GM21381 (cell line): Measurements from ENCODE around the gene NCK1.
A peak's percentile ranks its signal among the peaks of the same experiment; 100 is the strongest.

Experiments
- ATAC-seq: cut with Tn5 transposase; IDR thresholded peaks from one replicate; pipeline ENCODE4 v1.9.1; 2021; ENCODE audit warnings: mild to moderate bottlenecking, moderate library complexity; ENCODE audit not compliant: unreplicated experiment

NCK1 gene

DNA sequence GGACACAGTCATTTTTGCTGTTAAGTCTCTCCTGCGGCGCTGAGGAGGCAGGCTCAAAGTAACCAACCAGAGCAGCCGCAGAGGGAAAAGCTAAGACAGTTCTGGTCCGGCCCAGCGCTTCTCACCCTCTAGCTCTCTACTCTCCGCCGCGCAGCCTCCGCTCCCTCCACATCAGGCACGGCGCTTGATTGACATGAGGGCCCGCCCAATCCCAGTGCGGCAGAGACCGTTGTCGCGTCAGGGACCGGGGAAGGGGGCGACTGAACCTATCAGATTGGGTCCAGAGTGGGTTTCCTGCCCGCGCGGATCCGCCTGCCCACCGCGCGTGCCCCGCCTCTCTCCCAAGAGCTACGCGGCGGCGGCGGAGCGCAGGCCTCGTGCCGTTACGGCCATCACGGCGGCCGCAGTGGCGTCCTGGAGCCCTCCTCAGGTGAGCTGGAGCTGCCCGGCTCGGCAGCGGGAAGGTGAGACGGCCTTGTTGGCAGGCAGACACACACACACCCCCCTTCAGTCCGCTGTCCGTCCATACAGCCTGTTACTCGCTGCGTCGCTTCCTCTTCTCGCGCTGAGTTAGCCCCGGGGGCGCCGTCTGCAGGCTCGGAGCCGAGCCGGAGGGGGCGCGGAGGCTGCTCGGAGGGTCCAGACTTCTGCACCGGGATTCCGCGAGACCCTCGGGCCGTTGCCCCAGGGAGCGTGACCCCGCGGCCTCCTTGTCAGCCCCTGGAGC is at the start of gene NCK1:
Gene NCK1 (plus strand): TSS at position 319 of the 727 bp plus-strand sequence. CDS start 65,794 bp downstream, outside the sequence.
- ATAC-seq, result peak; percentile 97

DNA sequence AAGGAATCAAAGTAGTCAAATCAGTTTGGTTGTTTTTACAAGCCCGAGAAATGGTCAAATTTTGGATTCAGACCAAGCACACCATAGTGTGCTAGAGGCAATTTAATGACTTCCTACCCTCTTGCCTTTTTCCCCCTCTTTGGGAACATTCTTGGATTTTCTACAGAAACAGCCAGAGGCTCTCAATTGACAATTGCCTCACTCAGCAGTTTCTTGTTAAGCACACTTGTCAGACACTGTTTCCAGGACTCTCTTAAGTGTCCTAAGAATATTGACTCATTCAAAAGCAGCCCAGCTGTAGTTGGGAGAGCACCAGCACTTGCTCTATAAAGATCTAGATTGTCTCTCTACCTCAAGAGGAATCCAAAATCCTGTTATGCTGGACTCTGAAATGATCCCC is 44.6 kb upstream of the NCK1 start:
- ATAC-seq, result no peak

DNA sequence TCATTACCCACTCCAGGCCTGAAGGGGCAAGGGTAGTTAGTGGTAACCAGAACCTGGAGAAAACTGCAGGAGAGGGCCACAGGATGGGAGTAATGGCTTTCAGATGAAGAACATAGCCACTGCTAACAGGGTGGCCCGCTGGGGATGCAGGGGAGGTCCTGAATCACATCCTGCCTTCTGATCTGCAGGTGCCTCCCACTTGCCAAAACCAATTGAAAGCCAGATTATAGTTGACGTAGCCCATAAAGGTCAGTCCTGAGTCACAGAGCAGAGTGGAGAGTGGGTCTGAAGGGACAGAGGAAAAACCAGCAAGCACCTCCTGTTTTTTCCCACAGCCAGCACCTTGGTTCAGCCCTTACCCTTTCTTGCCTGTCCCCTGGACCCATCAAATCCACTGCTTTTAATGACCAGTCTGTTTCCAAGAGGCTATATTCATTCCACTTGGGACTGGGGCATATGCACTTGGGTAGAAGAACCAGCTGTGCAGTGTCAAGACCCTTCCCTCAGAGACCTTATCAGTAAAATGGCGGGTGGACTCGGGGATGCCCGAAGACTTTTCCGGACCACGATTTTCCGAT is 43.7 kb upstream of the NCK1 start:
- no peak for ATAC-seq

DNA sequence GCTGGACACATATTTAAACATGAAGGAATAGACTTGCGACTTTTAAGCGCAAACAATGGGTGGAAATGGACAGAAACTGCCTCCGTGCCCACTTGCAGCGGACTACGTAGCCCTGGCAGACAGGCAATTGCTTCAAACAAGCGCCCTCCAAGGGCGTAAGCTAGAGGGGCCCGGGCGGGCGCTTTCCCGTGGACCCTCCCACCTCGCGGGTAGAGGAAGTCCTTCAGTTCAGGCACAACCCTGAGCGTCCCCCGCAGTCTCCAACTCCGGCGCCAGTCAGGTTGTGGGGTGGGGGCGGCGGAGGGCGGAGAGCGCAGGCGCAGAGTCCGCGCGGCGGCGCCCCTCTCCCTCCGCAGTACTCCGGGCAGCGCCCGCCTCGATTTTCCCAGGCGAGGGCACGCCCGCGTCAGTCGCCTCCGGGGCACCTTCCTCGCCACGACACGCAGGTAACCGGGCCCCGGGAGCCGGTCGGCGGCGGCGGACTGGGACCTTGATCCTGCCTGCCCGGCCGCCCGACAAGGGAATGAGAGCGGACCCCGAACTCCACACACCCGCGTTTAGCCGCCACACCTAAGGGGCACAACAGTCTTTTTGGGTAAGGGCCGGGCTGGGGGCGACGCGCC is 43.1 kb upstream of the NCK1 start, which contains the start of gene SLC35G2:
Gene SLC35G2 (plus strand): TSS at position 358 of the 623 bp plus-strand sequence. CDS start 35,335 bp downstream, outside the sequence.
- no peak for ATAC-seq

DNA sequence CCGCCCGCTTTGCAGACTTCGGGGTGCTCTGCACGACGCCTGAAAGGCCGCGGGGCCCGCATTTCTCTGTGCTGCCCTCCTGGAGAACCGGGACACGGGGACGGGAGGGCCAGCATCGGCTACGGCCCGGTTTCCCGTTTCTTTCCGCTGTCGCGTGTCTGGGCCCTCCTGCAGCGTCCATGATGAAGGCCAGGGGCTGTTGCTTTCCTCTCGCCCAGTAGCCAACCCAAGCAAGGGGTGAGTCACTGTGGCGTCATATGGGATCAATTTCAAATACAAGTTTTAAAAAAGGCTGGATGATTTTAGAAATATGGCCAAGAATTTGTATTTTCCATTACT is 42.6 kb upstream of the NCK1 start:
- no peak for ATAC-seq

DNA sequence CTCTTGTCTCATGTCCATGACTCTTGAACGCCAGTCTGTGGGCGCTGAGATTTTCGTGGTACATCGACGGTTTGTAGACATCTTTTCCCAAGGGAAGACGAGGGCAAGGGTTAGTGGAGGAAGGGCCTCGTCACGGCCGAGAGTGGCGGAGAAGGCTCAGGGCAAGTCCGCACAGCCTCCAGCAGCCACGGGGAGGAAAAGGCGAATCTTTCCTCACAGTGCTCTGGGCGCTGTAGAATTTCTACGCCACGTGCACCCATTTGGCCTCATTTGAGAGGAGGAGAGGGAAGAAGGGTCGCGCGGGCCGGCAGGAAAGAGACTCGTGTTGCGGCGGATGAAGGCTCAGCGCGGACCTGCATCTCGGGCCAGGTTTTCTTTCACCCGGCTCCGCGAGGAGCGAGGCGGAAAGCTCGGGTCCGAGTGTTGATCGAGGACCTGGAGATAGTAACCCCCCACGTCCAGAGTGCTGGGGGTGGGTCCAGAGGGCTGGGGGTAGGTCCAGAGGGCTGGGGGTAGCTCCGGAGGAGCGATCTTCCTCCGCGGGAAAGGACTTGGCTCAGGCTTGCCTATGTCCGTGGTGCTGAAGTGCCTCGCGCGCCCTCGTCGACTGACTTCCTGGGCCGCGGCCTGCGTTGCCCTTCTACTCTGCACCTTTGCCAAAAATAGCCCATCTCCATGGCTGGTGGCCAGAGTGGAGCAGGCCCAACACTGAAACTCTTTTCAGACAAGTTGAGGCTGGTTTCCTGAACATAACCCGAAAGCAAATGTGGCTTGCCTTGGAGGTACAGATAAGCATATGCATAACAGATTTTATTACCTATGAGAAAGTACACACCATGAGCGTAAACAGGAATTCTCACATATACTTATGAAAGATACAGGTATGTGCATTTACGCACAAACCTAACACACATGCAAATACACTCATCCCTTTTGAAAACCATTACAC is 42.0 kb upstream of the NCK1 start:
- ATAC-seq, result no peak

DNA sequence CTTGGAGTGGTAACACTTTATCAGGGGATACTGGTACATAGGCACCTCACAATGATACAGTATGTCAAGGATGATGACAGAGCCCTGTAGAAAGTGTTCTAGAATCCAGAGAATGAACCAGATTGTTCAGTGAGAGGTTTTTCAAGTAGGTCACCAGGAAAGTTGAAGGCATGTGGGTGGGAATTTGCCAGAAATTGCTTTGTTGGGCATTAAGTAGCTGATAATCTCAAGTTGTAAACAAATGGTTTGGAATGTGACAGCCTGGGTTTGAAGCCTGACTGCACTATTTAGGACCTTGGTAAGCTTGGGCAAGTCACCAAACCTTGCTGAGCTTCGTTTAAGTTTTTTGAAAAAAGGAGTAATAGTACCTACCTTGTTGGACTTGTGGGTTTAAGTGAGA is 30.5 kb upstream of the NCK1 start:
- ATAC-seq, result no peak

DNA sequence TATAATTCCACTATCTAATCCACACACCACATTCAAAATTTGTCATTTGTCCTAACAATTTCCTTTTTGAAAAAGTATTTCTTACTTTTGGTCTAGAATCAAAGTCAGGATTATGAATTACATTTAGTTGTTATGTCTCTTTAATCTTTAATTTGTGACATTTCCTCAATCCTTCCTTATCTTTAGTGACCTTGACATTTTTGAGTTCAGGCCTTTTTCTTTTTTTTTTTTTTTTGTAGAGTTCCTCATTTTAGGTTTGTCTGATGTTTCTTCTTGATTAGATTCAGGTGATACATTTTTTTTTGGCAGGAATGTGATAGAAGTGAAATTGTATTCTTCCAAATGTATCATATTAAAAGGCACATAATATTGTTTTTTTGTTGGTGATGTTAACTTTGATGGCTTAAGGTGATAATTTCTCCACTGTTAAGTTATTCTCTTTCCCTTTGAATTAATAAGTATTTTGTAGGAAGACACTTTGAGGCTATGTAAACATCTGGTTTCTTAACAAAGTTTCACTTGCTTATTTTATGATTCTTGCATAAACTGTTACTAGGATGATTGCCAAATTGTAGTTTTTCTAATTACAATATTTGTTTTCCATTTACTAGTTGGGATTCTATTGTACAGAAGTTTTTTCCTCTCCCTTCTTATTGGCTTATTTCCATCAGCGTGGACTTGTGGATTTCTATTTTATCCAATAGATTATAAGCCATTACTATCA is 26.8 kb upstream of the NCK1 start:
- ATAC-seq, result no peak

DNA sequence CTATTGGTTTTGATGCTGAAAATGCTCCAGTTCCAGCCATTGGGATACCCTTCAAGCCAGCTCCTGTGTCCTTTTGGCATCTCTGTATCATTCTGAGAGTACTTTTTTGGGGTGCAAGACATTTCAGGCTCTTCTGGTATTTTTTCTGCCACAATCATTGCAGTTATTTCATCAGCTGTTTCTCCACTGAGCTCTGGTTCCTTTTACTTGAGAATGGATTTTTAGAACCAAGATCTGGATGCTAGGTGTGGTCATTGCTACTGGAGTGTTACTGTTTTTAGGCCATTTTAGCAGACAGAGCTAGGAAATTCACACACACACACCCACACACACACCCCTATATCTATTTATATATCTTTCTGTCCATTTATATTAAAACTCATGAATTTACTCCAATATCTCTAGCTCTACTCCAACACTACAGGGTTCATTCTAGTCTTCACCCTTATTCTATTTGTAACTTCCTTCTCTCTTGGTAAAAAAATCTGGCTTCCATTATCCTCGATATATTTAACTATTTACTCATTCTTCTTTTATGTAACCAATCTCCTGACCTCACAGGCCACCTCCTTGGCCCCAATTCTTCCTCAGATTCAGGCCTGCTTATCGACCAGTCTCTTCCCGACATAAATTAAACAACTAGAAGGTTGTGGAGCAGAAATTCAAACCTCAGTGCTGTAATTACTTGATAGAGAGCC is 26.0 kb upstream of the NCK1 start:
- ATAC-seq, result no peak

DNA sequence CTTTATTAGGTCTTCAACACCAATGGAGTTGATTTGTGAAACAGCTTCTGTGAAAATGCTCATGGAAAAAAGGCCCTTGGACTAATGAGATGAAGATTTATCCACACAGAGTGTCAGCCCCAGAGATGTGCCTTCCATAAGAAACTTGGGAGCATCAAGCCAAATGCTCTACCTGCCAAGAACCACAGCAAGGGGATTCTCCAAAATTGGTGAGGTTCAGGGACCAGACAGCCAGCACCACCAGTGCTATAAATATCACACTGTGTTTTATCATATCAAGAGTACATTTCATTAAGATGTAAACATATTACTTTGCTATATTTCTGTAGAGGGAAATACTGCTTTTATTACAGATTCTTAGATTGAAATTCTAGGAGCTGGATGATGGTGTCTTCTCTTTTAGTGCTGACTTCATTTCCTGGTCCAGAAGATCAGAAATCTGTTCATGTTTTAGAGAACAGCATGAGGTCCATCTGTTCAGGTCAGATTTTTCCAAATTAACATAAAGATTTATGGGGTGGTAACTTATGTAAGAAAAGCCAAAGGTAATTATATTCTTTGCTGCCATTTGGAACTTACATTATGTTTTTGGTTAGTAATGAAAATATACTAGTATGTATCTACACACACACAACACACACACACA is 25.4 kb upstream of the NCK1 start:
- no peak for ATAC-seq

DNA sequence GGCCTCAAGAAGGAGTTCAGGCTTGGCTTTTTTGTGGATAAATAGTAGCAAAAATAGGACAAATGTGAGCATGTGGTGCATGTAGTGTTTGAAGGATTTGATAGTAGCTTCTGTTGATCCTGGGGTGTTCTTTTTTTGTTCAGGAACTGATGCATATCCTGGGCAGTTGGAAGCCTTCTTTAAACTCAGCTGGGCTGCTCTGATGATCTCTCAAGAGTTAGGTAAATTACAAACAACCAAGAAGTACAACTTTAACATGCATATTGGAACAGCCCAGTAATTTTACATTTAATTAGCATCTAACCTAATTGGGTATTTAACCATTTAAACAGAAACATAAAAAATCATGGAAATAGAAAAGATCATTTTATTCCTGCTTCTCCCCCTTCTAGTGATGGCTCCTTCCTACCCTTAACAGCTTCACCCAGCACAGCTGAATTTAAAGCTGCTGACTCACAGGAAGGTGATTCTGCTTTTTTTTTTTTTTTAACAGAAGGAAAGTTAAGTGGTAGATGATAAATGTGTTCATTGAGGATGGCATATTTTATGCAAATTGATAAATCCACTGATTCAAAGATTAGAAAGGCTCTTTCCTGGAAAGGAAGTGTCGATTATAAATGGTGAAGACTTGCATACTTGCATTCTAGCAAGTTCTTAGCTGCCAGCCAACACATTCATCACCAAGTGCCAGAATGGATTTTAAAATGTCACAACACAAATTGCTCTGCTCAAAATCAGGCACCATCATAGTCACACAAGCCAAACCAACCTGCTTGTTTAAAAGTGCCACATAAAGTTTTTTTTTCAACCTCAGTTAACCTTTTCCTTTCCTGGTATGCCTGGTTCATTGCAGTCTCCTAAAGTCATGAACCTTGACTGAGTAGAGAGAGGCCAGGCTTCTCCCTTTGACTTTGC is 23.1 kb upstream of the NCK1 start:
- no peak for ATAC-seq

DNA sequence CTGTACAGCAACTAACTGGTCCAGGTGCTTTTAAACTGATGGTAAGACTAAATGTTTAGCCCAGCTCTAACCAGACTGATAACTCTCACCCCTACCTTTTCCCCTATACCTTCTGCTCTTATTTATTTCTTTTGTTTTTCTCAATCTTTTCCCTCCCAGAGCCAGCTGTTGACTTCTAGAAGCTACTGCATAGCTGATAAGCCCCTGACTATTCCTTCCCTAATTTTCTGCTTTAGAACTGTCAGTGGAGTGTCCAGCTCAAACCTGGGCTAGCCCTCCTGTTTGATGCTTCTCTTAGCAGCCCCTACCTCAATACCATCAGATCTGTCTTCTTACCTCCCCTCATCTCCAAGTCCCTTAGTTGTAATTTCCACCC is 22.5 kb upstream of the NCK1 start:
- ATAC-seq, result no peak

DNA sequence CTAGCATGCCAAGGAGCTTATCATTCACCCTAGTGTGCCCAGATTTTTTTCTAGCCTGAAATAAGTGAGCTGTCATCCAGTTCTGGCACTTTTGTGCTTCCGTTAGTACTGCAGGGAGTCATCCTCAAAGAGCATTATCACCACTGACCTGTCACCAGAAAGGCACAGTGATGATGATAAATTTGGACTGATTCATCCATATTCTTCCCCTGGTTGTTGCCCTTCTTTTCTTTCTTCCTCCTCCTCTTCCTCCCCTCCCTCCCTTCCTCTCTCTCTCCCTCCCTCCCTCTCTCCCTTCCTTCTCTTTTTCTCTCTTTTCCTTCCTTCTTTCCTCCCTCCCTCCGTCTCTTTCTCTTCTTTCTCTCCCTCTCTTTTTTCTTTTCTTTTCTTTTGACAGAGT is 21.8 kb upstream of the NCK1 start:
- no peak for ATAC-seq

DNA sequence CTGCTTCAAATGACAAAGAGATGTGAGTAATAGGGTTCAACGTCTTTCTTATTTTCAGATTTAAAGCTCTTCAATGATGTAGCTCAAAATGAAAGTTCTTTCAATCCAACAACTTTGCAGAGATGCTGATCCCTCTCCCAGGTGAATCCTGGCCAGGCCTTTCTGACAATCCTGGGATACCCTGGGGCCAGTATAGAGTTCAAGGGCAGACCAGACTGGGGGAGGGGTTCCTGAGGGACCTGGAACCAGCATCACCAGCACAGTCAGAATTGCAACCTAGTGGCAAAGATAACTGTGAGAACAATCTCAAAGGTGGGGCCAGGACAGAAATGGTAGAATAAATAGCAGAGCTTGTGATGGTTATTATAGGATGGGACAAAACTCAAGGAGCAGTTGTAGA is 19.7 kb upstream of the NCK1 start:
- no peak for ATAC-seq

DNA sequence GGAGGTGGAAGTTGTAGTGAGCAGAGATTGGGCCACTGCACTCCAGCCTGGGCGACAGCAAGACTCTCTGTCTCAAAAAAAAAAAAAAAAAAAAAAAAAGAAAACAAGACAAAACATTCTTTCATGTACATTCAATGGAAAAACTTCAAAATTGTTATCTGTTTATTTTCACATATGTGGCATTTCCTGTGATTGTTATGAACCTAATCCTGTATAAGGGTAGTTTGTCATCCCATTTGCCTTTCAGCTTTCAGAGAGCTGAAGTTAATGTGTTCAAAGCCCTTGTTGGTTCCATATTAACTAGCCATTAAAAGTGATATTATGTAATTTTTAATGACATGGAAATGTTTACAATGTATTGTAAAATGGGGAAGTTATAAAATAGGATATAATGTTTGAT is 17.3 kb upstream of the NCK1 start:
- ATAC-seq, result no peak

DNA sequence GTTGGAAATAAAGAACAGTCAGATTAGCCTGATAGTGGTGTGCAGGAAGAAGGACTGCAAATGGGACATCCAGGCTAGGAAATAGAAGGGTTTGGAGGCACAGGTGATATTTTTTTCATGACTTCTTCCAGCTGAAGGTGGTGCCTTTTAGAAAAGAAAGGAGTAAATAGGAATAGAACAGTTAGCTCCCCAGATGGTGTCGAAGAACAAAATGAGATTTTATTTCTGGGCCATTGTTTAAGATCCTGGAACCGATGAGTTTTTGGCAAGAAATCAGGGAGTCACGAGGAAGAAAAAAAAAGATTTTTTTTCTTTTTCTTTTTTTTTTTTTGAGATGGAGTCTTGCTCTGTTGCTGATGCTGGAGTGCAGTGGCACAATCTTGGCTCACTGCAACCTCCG is 9.8 kb upstream of the NCK1 start:
- no peak for ATAC-seq

DNA sequence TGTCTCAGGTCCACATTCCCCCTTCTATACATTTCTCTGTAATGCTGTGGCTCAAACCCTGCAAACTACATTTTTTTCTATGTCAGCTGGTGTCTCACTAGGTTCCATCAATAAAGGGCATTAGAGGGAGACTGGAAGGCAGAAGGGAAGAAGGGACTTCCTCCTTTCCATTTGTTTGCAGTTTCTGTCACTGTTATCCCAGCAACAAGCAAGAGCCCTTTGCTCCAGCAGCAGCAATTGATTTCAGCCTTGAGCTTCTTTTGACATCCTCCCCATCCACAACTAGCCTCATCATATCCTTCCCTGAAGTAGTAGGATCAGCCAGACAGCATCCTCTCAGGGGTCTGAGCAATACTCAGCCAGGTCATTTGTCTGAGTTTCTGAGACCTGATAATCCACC is 5.3 kb upstream of the NCK1 start:
- ATAC-seq, result no peak

DNA sequence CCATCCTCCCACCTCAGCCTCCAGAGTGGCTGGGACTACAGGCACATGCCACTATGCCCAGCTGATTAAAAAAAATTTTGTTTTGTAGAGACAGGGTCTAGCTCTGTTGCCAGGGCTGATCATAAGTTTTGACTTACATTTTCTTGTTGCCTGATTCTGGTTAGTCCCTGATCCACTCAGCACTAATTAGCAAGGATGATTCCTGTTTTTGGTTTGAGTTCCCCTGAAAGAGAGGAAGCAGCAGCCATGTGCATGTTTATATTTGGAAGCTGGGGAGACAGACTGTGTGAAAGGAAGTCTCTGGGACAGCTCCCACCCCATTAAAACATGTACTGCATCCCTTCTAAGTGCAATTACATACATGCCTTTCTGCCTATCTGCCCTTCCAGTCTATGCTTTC is 3.6 kb upstream of the NCK1 start:
- no peak for ATAC-seq

DNA sequence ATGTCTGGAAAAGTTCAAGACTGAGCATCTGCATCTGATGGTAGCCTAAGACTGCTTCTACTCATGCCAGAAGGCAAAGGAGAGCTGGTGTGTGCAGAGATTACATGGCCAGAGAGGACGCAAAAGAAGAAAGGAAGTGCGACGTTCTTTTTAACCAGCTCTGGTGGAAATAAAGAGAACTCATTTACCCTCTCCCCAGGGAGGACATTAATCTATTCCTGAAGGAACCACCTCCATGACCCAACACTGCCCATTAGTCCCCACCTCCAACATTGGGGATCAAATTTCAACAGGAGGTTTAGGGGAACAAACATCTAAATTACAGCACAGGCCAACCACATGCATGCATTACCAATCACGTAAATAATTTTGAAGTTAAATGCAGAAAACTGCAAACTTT is 1.5 kb upstream of the NCK1 start:
- ATAC-seq, result no peak
